Thoracic aorta (tissue), 2 donors: Measurements from ENCODE around the gene ATP6V0B. TPM values are rescaled to one million over a fixed set of nuclear protein-coding genes. Genes with fewer than 3 reads are reported as not detected.

Experiments used
- ATAC-seq: fragments of 150-250 bp; one replicate; pipeline ENCODE4 v1.8.0; 2017; ENCODE audit warnings: low read depth; ENCODE audit not compliant: insufficient number of reproducible peaks, low FRiP score
- DNase-seq: peaks from one replicate; pipeline ENCODE4 v3.0.0-alpha.2; 2020; ENCODE audit warnings: low spot score
- H3K27ac ChIP-seq, 2 donors: fragments of 200-600 bp; sonication (generic); 1 replicate in 1 of 2; 2 replicates in 1 of 2; pipeline ENCODE4 v1.5.1; 2016; ENCODE audit warnings: mild to moderate bottlenecking in 2 of 2, moderate library complexity in 2 of 2
- H3K27me3 ChIP-seq: fragments of 200-600 bp; sonication (generic); replicated peaks from 2 replicates; pipeline ENCODE4 v1.6.0; 2016; ENCODE audit warnings: mild to moderate bottlenecking; ENCODE audit not compliant: insufficient read depth
- H3K36me3 ChIP-seq: fragments of 200-600 bp; sonication (generic); one replicate; pipeline ENCODE4 v1.5.1; 2016
- H3K4me1 ChIP-seq, 2 donors: fragments of 200-600 bp; sonication (generic); 1 replicate in 1 of 2; 2 replicates in 1 of 2; pipeline versions ENCODE4 v1.5.1 to v1.6.0; 2016; ENCODE audit warnings: low read depth in 2 of 2, mild to moderate bottlenecking in 1 of 2; ENCODE audit not compliant: control insufficient read depth in 1 of 2
- H3K4me3 ChIP-seq: fragments of 200-600 bp; sonication (generic); 2 replicates; pipeline ENCODE4 v1.5.1; 2016; ENCODE audit warnings: mild to moderate bottlenecking
- H3K9me3 ChIP-seq: fragments of 200-600 bp; sonication (generic); 2 replicates; pipeline ENCODE4 v1.5.1; 2016
- CTCF ChIP-seq: fragments of 200-600 bp; sonication (generic); IDR thresholded peaks from one replicate; pipeline ENCODE4 v1.5.1; 2019; ENCODE audit warnings: antibody characterized with exemption
- total RNA-seq, 2 donors: library from RNA; depleted of rRNA; stranded (reverse); fragments of >200 nt; gene quantifications; one replicate each; pipeline versions ENCODE4 v1.1.0 to v1.2.3, GENCODE V29; 2016

The ATP6V0B gene
- total RNA-seq, 2 donors from 2014 or later, result 72.3 to 136 TPM

- no peaks in the 10 kb centered on the region for H3K9me3 ChIP-seq
- no peak overlapping the region for H3K4me3 ChIP-seq
- H3K27me3 ChIP-seq, result no peaks in the 10 kb centered on the region
- DNase-seq (no peak), ATAC-seq (no peak)
- H3K36me3 ChIP-seq, result no peaks in the 10 kb centered on the region
- H3K4me1 ChIP-seq, result peaks cover 13 to 36% of the 10 kb centered on the region in 2 donors
- no peak for TF ChIP-seq CTCF
- H3K27ac ChIP-seq, result no peak overlapping the region
Observed at GRCh38 chr1:43994794-43995790, 20.3 kb downstream of the ATP6V0B start.

GRCh38 chr1:43995984-43996732, 21.4 kb downstream of the ATP6V0B start:
- DNase-seq, result no peak
- Histone ChIP-seq H3K27ac (peak overlapping the region; percentile 24 to 38), H3K27me3 (no peaks in the 10 kb centered on the region), H3K4me3 (no peak overlapping the region), H3K4me1 (peaks cover 8 to 27% of the 10 kb centered on the region in 2 donors), H3K36me3 (peaks cover 3% of the 10 kb centered on the region), H3K9me3 (no peaks in the 10 kb centered on the region)
- ATAC-seq, result no peak
- no peak for TF ChIP-seq CTCF

GRCh38 chr1:43996733-43997115, 22.0 kb downstream of the ATP6V0B start:
- Histone ChIP-seq H3K27me3 (no peaks in the 10 kb centered on the region), H3K9me3 (no peaks in the 10 kb centered on the region), H3K27ac (peak overlapping the region; percentile 24 to 38), H3K36me3 (peaks cover 8% of the 10 kb centered on the region), H3K4me1 (peaks cover 8 to 26% of the 10 kb centered on the region in 2 donors), H3K4me3 (no peak overlapping the region)
- no peak for DNase-seq
- ATAC-seq, result no peak
- no peak for TF ChIP-seq CTCF

- ATAC-seq, result no peak
- H3K4me3 ChIP-seq, result no peak overlapping the region
Observed at GRCh38 chr1:43997295-43997999, 22.7 kb downstream of the ATP6V0B start.

More at GRCh38 chr1:43997295-43997999, 22.7 kb downstream of the ATP6V0B start:
- Histone ChIP-seq H3K27me3 (no peaks in the 10 kb centered on the region), H3K36me3 (peaks cover 13% of the 10 kb centered on the region), H3K9me3 (no peaks in the 10 kb centered on the region), H3K4me1 (peaks cover 5 to 19% of the 10 kb centered on the region in 2 donors), H3K27ac (no peak overlapping the region)
- no peak for TF ChIP-seq CTCF
- no peak for DNase-seq
